Hippocampal formation (tissue), 2 donors: ENCODE data around the gene SCGB1A1.

Experiments used
- DNase-seq, 2 donors: peaks; one replicate each; lab custom pipeline; 2025; lab: John Stamatoyannopoulos, UW

SCGB1A1 gene

GRCh38 chr11:62398011-62398994 lies 20.5 kb upstream of the SCGB1A1 start:
- no peak for DNase-seq

GRCh38 chr11:62399172-62399877 lies 19.5 kb upstream of the SCGB1A1 start:
- no peak for DNase-seq

GRCh38 chr11:62399878-62400266 lies 19.0 kb upstream of the SCGB1A1 start:
- DNase-seq = no peak

GRCh38 chr11:62400281-62400680 lies 18.6 kb upstream of the SCGB1A1 start:
- DNase-seq = no peak

GRCh38 chr11:62400760-62401159 lies 18.1 kb upstream of the SCGB1A1 start:
- peak; percentile 29 to 33 for DNase-seq

GRCh38 chr11:62401356-62401755 lies 17.5 kb upstream of the SCGB1A1 start:
- DNase-seq = no peak

GRCh38 chr11:62401811-62402210 lies 17.0 kb upstream of the SCGB1A1 start:
- DNase-seq = no peak

GRCh38 chr11:62402226-62402959 lies 16.4 kb upstream of the SCGB1A1 start:
- no peak for DNase-seq

GRCh38 chr11:62402960-62403730 lies 15.7 kb upstream of the SCGB1A1 start:
- no peak for DNase-seq

- no peak for DNase-seq
Observed at GRCh38 chr11:62404435-62404834, 14.4 kb upstream of the SCGB1A1 start.

GRCh38 chr11:62404901-62405300 lies 13.9 kb upstream of the SCGB1A1 start:
- DNase-seq = no peak

GRCh38 chr11:62406034-62406433 lies 12.8 kb upstream of the SCGB1A1 start:
- DNase-seq = no peak

GRCh38 chr11:62409831-62410230 lies 9.0 kb upstream of the SCGB1A1 start:
- DNase-seq = no peak

- DNase-seq = no peak
Observed at GRCh38 chr11:62410972-62411371, 7.9 kb upstream of the SCGB1A1 start.

GRCh38 chr11:62411524-62411923 lies 7.3 kb upstream of the SCGB1A1 start:
- peak in 1 of 2 donors; percentile 23 for DNase-seq

GRCh38 chr11:62413060-62413696 lies 5.7 kb upstream of the SCGB1A1 start:
- DNase-seq = no peak

- no peak for DNase-seq
Observed at GRCh38 chr11:62416596-62416995, 2.2 kb upstream of the SCGB1A1 start.

GRCh38 chr11:62418136-62418535 lies 697 bp upstream of the SCGB1A1 start:
- DNase-seq = no peak

GRCh38 chr11:62419314-62419929 lies 589 bp downstream of the SCGB1A1 start:
- DNase-seq = no peak

- DNase-seq = no peak
Observed at GRCh38 chr11:62419943-62420342, 1.1 kb downstream of the SCGB1A1 start.

- no peak for DNase-seq
Observed at GRCh38 chr11:62420882-62421281, 2.0 kb downstream of the SCGB1A1 start.
